Liver (tissue), 9 donors: Measurements from ENCODE around the gene TSHR. TPM values are rescaled to one million over a fixed set of nuclear protein-coding genes. Genes with fewer than 3 reads are reported as not detected.

ENCODE experiments used
- DNase-seq: peaks from one replicate; pipeline ENCODE4 v3.0.0-alpha.2; 2017; ENCODE audit warnings: low spot score
- H3K27ac ChIP-seq, 2 donors: one replicate each; pipeline ENCODE4 v1.7.0; 2013; ENCODE audit warnings: inconsistent platforms in 2 of 2, low read length in 2 of 2, control low read depth in 1 of 2, low read depth in 1 of 2, mild to moderate bottlenecking in 1 of 2
- H3K27me3 ChIP-seq, 4 donors: one replicate each; pipeline versions ENCODE4 v1.6.1 to v1.7.0; 2013; ENCODE audit warnings: low read length in 3 of 4, inconsistent platforms in 1 of 4, mild to moderate bottlenecking in 1 of 4, moderate library complexity in 1 of 4; ENCODE audit not compliant: control insufficient read depth in 4 of 4, insufficient read depth in 4 of 4
- H3K36me3 ChIP-seq, 4 donors: one replicate each; pipeline versions ENCODE4 v1.6.1 to v1.7.0; 2013; ENCODE audit warnings: low read length in 3 of 4, mild to moderate bottlenecking in 3 of 4, low read depth in 1 of 4, moderate library complexity in 1 of 4; ENCODE audit not compliant: control insufficient read depth in 4 of 4, insufficient read depth in 3 of 4
- H3K4me1 ChIP-seq, 4 donors: one replicate each; pipeline versions ENCODE4 v1.6.1 to v1.7.0; 2013; ENCODE audit warnings: low read length in 3 of 4, mild to moderate bottlenecking in 3 of 4, moderate library complexity in 1 of 4; ENCODE audit not compliant: control insufficient read depth in 4 of 4, insufficient read depth in 4 of 4
- H3K4me3 ChIP-seq, 3 donors: one replicate each; pipeline versions ENCODE4 v1.6.1 to v1.7.0; 2013; ENCODE audit warnings: low read length in 3 of 3, control low read depth in 1 of 3, low read depth in 1 of 3, mild to moderate bottlenecking in 1 of 3
- H3K9ac ChIP-seq, 2 donors: one replicate each; pipeline ENCODE4 v1.7.0; 2013; ENCODE audit warnings: low read length in 2 of 2, mild to moderate bottlenecking in 2 of 2, moderate library complexity in 2 of 2, control low read depth in 1 of 2, low read depth in 1 of 2
- H3K9me3 ChIP-seq, 4 donors: one replicate each; pipeline versions ENCODE4 v1.6.1 to v1.7.0; 2013; ENCODE audit warnings: low read length in 3 of 4; ENCODE audit not compliant: control insufficient read depth in 4 of 4
- ATF3 ChIP-seq: IDR thresholded peaks from 2 replicates; pipeline ENCODE4 v1.6.1; 2016; ENCODE audit warnings: antibody characterized with exemption
- CTCF ChIP-seq: fragments of 150-350 bp; IDR thresholded peaks from 2 replicates; pipeline ENCODE4 v1.5.1; 2017; ENCODE audit warnings: improper control_type of control experiment, low read depth, low read length; ENCODE audit not compliant: missing input control
- EGR1 ChIP-seq, 2 donors: IDR thresholded peaks; 2 replicates each; pipeline ENCODE4 v1.6.1; 2016 to 2018; ENCODE audit warnings: antibody characterized with exemption in 2 of 2, low read depth in 2 of 2
- FOXA1 ChIP-seq: IDR thresholded peaks from 2 replicates; pipeline ENCODE4 v1.6.1; 2016; ENCODE audit warnings: antibody characterized with exemption
- FOXA2 ChIP-seq: IDR thresholded peaks from 2 replicates; pipeline ENCODE4 v1.6.1; 2016; ENCODE audit warnings: antibody characterized with exemption
- GABPA ChIP-seq, 2 donors: IDR thresholded peaks in 1 of 2; conservative IDR thresholded peaks in 1 of 2; 2 replicates each; pipeline ENCODE4 v1.6.1; 2016; ENCODE audit warnings: antibody characterized with exemption in 2 of 2, mild to moderate bottlenecking in 1 of 2, moderate library complexity in 1 of 2
- HNF4A ChIP-seq, 2 donors: conservative IDR thresholded peaks; 2 replicates each; pipeline ENCODE4 v1.6.1; 2016; ENCODE audit warnings: antibody characterized with exemption in 2 of 2, mild to moderate bottlenecking in 2 of 2
- HNF4G ChIP-seq: IDR thresholded peaks from 2 replicates; pipeline ENCODE4 v1.6.1; 2016; ENCODE audit warnings: antibody characterized with exemption
- JUND ChIP-seq, 2 donors: IDR thresholded peaks; 2 replicates each; pipeline ENCODE4 v1.6.1; 2016; ENCODE audit warnings: antibody characterized with exemption in 2 of 2
- MAX ChIP-seq: IDR thresholded peaks from 2 replicates; pipeline ENCODE4 v1.6.1; 2016; ENCODE audit warnings: antibody characterized with exemption
- RAD21 ChIP-seq, 2 donors: IDR thresholded peaks; 2 replicates each; pipeline ENCODE4 v1.6.1; 2016; ENCODE audit warnings: antibody characterized with exemption in 2 of 2, mild to moderate bottlenecking in 2 of 2
- REST ChIP-seq: IDR thresholded peaks from 2 replicates; pipeline ENCODE4 v1.6.1; 2016; ENCODE audit warnings: antibody characterized with exemption, mild to moderate bottlenecking
- RXRA ChIP-seq, 2 donors: IDR thresholded peaks; 2 replicates each; pipeline ENCODE4 v1.6.1; 2017 to 2018; ENCODE audit warnings: antibody characterized with exemption in 2 of 2, mild to moderate bottlenecking in 1 of 2
- SP1 ChIP-seq: IDR thresholded peaks from 2 replicates; pipeline ENCODE4 v1.6.1; 2018; ENCODE audit warnings: antibody characterized with exemption, mild to moderate bottlenecking
- TAF1 ChIP-seq: conservative IDR thresholded peaks from 2 replicates; pipeline ENCODE4 v1.6.1; 2016; ENCODE audit warnings: antibody characterized with exemption, mild to moderate bottlenecking
- YY1 ChIP-seq: IDR thresholded peaks from 2 replicates; pipeline ENCODE4 v1.6.1; 2016; ENCODE audit warnings: antibody characterized with exemption, mild to moderate bottlenecking
- ZBTB33 ChIP-seq: IDR thresholded peaks from 2 replicates; pipeline ENCODE4 v1.6.1; 2016; ENCODE audit warnings: antibody characterized with exemption
- WGBS: extraction: QIAGEN DNeasy Blood & Tissue Kit; methylation state at CpG from one replicate; pipeline ENCODE4 v1.1.7; 2013; 5-methylcytosine and 5-hydroxymethylcytosine counted together
- polyA plus RNA-seq, 2 donors: library from polyadenylated mRNA; stranded (reverse) in 1 of 2; unstranded in 1 of 2; fragments of 200-250 nt in 1 of 2; fragments of >200 nt in 1 of 2; fragmentation: Nextera tagmentation in 1 of 2; extraction: Ambion mirVana in 1 of 2; gene quantifications; one replicate each; pipeline versions ENCODE4 v1.2.1 to v1.2.3, GENCODE V29; 2013 to 2015
- total RNA-seq, 2 donors: library from RNA; depleted of rRNA; stranded (reverse); fragments of >200 nt; gene quantifications; one replicate each; pipeline ENCODE4 v1.2.3, GENCODE V29; 2014
- donor health status: healthy.
- donor health status: healthy.
- donor health status: healthy.
- donor health status: healthy.
- donor health status: healthy.

Gene TSHR
- total and polyA plus RNA-seq, 4 donors: 0.08 to 3.2 TPM; not detected in 2

GRCh38 chr14:81120501-81120900, 165.1 kb downstream of the TSHR start:
- WGBS: 55% methylated on average over 2 of the region's 2 CpGs
- peaks cover 0 to 9% (median 2%) of the 10 kb centered on the region in 4 donors for H3K36me3 ChIP-seq
- no peak overlapping the region for H3K4me3 ChIP-seq
- no peaks in the 10 kb centered on the region for H3K27me3 ChIP-seq
- no peak overlapping the region for H3K9ac ChIP-seq
- H3K4me1 ChIP-seq: no peaks in the 10 kb centered on the region
- H3K9me3 ChIP-seq: no peaks in the 10 kb centered on the region
- no peak for TF ChIP-seq JUND (IDR thresholded peaks at IDR 0.05)
- no peak for TF ChIP-seq EGR1 (IDR thresholded peaks at IDR 0.05; ENCODE audit: low read depth in 2 of 2)
- no peak for TF ChIP-seq HNF4G
- no peak for TF ChIP-seq ZBTB33
- TF ChIP-seq HNF4A (conservative IDR thresholded peaks at IDR 0.05): no peak
- TF ChIP-seq GABPA (IDR thresholded peaks at IDR 0.05 in 1 of 2, conservative IDR thresholded peaks at IDR 0.05 in 1 of 2): no peak
- TF ChIP-seq RXRA (IDR thresholded peaks at IDR 0.05): no peak
- TF ChIP-seq FOXA1: no peak
- TF ChIP-seq YY1: no peak
- DNase-seq: no peak
- H3K27ac ChIP-seq: no peak overlapping the region

- no peak overlapping the region for H3K27ac ChIP-seq
- H3K4me3 ChIP-seq: no peak overlapping the region
- no peak for DNase-seq
- no peaks in the 10 kb centered on the region for H3K27me3 ChIP-seq
- H3K36me3 ChIP-seq: peaks cover 0 to 9% (median 3%) of the 10 kb centered on the region in 4 donors
- H3K9me3 ChIP-seq: no peaks in the 10 kb centered on the region
- H3K9ac ChIP-seq: no peak overlapping the region
- TF ChIP-seq FOXA2 (no peak), SP1 (no peak), CTCF (no peak), MAX (no peak), JUND (IDR thresholded peaks at IDR 0.05) (no peak)
- no peaks in the 10 kb centered on the region for H3K4me1 ChIP-seq
- WGBS: 90% methylated on average over 3 of the region's 3 CpGs
Measured at GRCh38 chr14:81122326-81122725, 166.9 kb downstream of the TSHR start.

- Histone ChIP-seq H3K36me3 (peaks cover 0 to 9% (median 3%) of the 10 kb centered on the region in 4 donors), H3K4me3 (no peak overlapping the region), H3K27me3 (no peaks in the 10 kb centered on the region), H3K9me3 (no peaks in the 10 kb centered on the region), H3K9ac (no peak overlapping the region), H3K27ac (no peak overlapping the region), H3K4me1 (no peaks in the 10 kb centered on the region)
- DNase-seq: no peak
- TF ChIP-seq HNF4A (conservative IDR thresholded peaks at IDR 0.05): no peak
- TF ChIP-seq MAX: no peak
- TF ChIP-seq CTCF: no peak
- no peak for TF ChIP-seq GABPA (IDR thresholded peaks at IDR 0.05 in 1 of 2, conservative IDR thresholded peaks at IDR 0.05 in 1 of 2)
- no peak for TF ChIP-seq HNF4G
- no peak for TF ChIP-seq TAF1
- TF ChIP-seq REST: no peak
- no peak for TF ChIP-seq RAD21 (IDR thresholded peaks at IDR 0.05)
- no peak for TF ChIP-seq JUND (IDR thresholded peaks at IDR 0.05)
- TF ChIP-seq FOXA2: no peak
- TF ChIP-seq YY1: no peak
- TF ChIP-seq FOXA1: no peak
- TF ChIP-seq ATF3: no peak
Measured at GRCh38 chr14:81123811-81124210, 168.4 kb downstream of the TSHR start.
